ENCODE results near the gene GATAD2B. TPM values are rescaled to one million over a fixed set of nuclear protein-coding genes. Genes with fewer than 3 reads are reported as not detected.

GATAD2B gene
- total RNA-seq, 1 donor from 2014 or later: 23.9 TPM

- DNase-seq (ENCODE audit: extremely low read depth, low read depth, low spot score): no peak
Observed at GRCh38 chr1:153799566-153800465, 123.0 kb downstream of the GATAD2B start.

- no peak for DNase-seq (ENCODE audit: extremely low read depth, low read depth, low spot score)
Observed at GRCh38 chr1:153799016-153799415, 123.8 kb downstream of the GATAD2B start.

DNA sequence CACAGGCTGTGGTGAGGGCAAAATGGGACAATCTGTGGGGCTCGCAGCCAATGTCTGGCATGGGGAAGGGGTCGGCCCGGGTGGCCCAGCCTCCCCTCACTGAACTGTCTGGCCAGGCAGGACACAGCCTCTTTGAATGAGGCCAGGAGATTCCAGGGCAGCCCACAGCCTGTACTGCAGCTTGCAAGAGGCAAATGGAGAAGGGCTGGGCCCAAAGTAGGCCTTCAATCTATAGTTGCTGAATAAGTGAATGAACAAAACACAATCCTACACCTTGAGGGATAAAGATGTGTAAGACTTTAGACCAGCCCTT, 124.3 kb downstream of the GATAD2B start:
- no peak for DNase-seq (ENCODE audit: extremely low read depth, low read depth, low spot score)

- DNase-seq (ENCODE audit: extremely low read depth, low read depth, low spot score): no peak
Observed at GRCh38 chr1:153796786-153797659, 125.7 kb downstream of the GATAD2B start.

GRCh38 chr1:153795934-153796785, 126.6 kb downstream of the GATAD2B start:
- DNase-seq (ENCODE audit: extremely low read depth, low read depth, low spot score): no peak

DNA sequence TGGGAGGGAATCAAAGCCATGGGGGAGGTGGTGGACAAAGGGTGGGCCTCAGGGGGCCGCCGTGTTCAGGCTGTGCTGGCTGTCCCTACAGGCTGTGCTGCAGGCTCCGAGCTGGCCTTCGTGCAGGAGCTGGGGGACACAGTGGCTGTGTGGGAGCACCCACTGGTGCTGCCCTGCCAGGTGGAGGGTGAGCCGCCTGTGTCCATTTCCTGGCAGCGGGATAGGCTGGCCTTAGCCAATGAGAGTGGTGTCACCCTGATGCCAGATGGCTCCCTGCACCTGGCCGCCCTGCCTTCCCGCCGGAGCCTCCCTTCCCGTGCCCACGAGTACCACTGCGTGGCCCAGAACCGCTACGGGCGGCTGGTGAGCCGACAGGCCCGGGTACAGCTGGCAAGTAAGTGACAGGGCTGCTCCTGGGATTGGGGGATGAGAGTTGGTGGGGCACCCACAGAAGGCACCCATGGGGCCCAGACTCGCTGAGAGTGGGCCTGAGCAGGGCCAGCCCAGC, 127.4 kb downstream of the GATAD2B start:
- no peak for DNase-seq (ENCODE audit: extremely low read depth, low read depth, low spot score)

DNA sequence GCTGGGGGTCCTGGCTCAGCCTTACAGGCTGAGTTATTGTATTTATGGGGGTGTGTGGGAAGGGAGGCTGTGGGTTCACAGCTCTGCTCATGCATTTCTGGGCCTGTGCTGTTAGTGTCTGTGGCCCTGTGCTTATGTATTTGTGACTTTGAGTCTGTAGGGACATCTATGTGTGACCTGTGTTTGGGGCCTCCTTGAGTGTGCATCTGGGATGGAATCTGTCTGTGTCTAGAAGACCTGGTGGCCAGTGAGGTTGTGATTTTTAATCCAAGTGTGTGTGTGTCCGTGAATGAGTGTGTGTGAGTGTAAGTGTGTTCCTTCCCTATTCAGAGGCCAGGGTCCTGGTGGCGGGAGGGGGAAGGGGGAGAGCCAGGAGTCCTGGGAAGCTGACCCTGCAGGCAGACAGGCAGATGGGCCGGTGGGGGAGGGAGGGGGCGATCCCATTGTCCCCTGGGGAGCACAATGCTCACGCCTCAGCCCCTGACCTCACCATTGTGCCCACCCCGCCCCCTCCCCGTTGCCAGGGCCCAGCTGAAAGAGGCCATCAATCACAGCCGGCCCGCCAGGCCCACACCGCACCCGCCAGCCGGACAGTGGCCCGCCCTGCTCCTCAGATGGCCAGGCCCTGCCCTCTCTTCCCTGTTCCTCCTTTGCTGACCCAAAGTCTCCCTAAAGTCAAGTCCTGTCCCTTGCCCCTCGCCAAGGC, 128.0 kb downstream of the GATAD2B start:
- DNase-seq (ENCODE audit: extremely low read depth, low read depth, low spot score): no peak

GRCh38 chr1:153793973-153794615, 128.7 kb downstream of the GATAD2B start:
- DNase-seq (ENCODE audit: extremely low read depth, low read depth, low spot score): no peak

- DNase-seq (ENCODE audit: extremely low read depth, low read depth, low spot score): no peak
Observed at GRCh38 chr1:153793261-153793972, 129.4 kb downstream of the GATAD2B start.

GRCh38 chr1:153792631-153793041, 130.1 kb downstream of the GATAD2B start:
- DNase-seq (ENCODE audit: extremely low read depth, low read depth, low spot score): no peak

GRCh38 chr1:153791648-153792253, 131.0 kb downstream of the GATAD2B start:
- DNase-seq (ENCODE audit: extremely low read depth, low read depth, low spot score): no peak

DNA sequence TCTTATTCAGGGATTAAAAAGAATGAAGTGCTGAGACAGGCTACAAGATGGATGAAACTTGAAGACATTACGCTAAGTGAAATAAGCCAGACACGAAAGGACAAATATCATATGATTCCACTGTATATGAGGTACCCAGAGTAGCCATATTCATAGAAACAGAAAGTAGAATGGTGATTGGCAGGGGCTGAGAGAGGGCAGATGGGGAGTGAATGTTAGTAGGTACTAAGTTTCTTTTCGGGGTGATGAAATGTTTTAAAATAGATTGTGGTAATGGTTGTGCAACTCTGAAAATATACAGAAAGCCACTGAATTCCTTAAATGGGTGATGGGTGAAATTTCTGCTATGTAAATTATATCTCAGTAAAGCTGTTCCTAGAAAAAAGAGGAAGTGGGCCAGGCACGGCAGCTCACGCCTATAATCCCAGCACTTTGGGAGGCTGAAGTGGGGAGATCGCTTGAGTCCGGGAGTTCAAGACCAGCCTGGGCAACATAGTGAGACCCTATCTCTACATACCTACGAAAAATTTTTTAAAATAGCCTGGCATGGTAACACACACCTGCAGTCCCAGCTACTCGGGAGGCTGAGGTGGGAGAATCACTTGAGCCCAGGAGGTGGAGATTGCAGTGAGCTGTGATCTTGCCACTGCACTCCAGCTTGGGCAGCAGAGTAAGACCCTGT, 131.7 kb downstream of the GATAD2B start:
- no peak for DNase-seq (ENCODE audit: extremely low read depth, low read depth, low spot score)

DNA sequence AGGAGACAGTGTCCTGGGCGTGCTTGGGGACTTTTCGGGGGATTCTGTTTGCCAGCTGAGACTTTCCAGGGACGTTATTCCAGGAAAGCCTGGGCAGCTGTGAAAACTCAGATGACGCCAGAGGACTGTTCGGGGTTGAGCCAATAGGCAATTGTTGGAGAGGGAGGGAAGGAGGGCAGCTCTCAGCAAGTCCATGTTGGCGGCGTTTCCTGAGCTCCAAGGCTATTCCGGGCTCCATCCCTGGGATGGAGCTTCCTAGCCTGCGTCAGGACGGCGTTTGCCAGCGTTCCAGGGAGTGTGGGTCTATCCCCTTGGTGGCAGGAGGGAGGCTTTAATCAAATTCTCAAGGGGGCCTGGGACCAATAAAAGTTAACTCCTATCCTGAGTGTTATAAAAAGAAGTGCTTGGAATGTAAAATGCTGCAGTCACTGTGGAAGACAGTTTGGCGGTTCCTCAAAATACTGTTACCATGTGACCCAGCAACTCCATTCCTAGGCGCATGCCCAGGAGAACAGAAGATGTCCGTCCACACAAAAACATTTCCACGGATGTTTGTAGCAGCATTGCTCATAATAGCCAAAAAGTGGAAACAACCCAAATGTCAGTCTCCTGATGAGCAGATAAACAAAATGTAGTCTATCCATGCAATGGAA, 132.3 kb downstream of the GATAD2B start:
- no peak for DNase-seq (ENCODE audit: extremely low read depth, low read depth, low spot score)

GRCh38 chr1:153789478-153790034, 133.2 kb downstream of the GATAD2B start:
- no peak for DNase-seq (ENCODE audit: extremely low read depth, low read depth, low spot score)

DNA sequence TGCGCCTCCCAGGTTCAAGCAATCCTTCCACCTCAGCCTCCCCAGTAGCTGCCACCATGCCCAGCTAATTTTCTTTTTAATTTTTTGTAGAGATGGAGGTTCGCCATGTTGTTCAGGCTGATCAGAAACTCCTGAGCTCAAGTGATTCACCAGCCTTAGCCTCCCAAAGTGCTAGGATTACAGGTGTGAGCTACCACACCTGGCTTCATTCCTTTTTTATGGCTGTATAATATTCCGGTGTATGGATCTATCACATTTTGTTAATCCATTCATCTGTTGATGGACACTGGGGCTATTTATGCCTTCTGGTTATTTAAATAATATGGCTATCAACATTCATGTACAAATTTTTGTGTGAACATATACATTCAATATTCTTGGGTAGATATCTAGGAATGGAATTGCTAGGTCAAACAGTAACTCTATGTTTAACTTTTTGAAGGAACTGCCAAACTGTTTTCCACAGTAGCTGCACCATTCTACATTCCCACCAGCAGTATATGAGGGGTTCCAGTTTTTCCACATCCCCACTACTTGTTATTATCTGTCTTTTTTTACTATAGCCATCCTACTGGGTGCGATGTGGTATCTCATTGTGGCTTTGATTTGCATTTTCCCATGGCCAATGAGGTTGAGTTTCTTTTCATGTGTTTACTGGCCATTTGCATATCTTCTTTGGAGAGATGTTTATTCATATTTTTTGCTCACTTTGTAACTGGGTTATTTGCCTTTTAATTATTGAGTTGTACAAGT, 136.6 kb downstream of the GATAD2B start:
- DNase-seq (ENCODE audit: extremely low read depth, low read depth, low spot score): no peak
